Endothelial cell of umbilical vein (primary cell): ENCODE results near the gene SRP68. TPM values are rescaled to one million over a fixed set of nuclear protein-coding genes. Genes with fewer than 3 reads are reported as not detected.

Experiments used
- BruUV-seq: library from RNA; stranded (reverse); fragments of 400-500 nt; replicated peaks from 2 replicates; lab custom pipeline; 2021; lab: Mats Ljungman, UMichigan
- CTCF ChIA-PET: fragments of 300-600, 350-600 bp; sonication (Branson Sonifier 250); formaldehyde crosslinking; loops from one replicate; lab custom pipeline; 2021; ENCODE audit warnings: antibody characterized with exemption, inconsistent platforms; lab: Charles Lee
- POLR2A ChIA-PET: fragments of 300-600, 350-600 bp; sonication (Branson Sonifier 250); formaldehyde crosslinking; loops from one replicate; lab custom pipeline; 2021; ENCODE audit warnings: antibody characterized with exemption, inconsistent platforms; lab: Charles Lee
- DNase-seq: peaks from one replicate; pipeline ENCODE4 v3.0.0-alpha.2; 2011; ENCODE audit warnings: low read depth, low spot score
- FAIRE-seq: peaks from 2 replicates; lab custom pipeline; 2011; peaks lifted over from hg19 to GRCh38; lab: Jason Lieb, UNC
- H2AFZ ChIP-seq: 2 replicates; pipeline ENCODE4 v1.6.0; 2012; ENCODE audit warnings: low read depth, low read length, control low read depth, inconsistent platforms
- H3K27ac ChIP-seq: 2 replicates; pipeline ENCODE4 v1.5.1; 2011; ENCODE audit warnings: low read depth, mild to moderate bottlenecking, control low read depth, low read length, moderate library complexity; ENCODE audit not compliant: insufficient read depth
- H3K27me3 ChIP-seq, 2 experiments: 2 replicates each; pipeline versions ENCODE4 v1.6.0 to v1.6.1; 2011; ENCODE audit warnings: low read length in 2 of 2, mixed read lengths in 1 of 2; ENCODE audit not compliant: control insufficient read depth in 2 of 2, insufficient read depth in 2 of 2
- H3K36me3 ChIP-seq, 2 experiments: 2 replicates in 1 of 2; 3 replicates in 1 of 2; pipeline ENCODE4 v1.5.1; 2011; ENCODE audit warnings: low read length in 2 of 2, mild to moderate bottlenecking in 1 of 2, moderate library complexity in 1 of 2; ENCODE audit not compliant: control insufficient read depth in 2 of 2, insufficient read depth in 2 of 2; ENCODE audit errors: extremely low read depth in 1 of 2
- H3K4me1 ChIP-seq: 3 replicates; pipeline ENCODE4 v1.5.1; 2011; ENCODE audit warnings: mild to moderate bottlenecking, low read length; ENCODE audit not compliant: control insufficient read depth, insufficient read depth; ENCODE audit errors: extremely low read depth
- H3K4me2 ChIP-seq: 2 replicates; pipeline ENCODE4 v1.6.1; 2011; ENCODE audit warnings: low read length, control low read depth, mixed read lengths; ENCODE audit not compliant: insufficient read depth
- H3K4me3 ChIP-seq, 3 experiments: fragments of 200-600 bp in 1 of 3; sonication (generic), shearing (Covaris generic) in 1 of 3; replicated peaks in 1 of 3; 2 replicates each; pipeline ENCODE4 v1.5.1; 2011 to 2016; ENCODE audit warnings: control low read depth in 3 of 3, low read length in 3 of 3, mild to moderate bottlenecking in 2 of 3, inconsistent platforms in 1 of 3, low read depth in 1 of 3, moderate library complexity in 1 of 3; ENCODE audit not compliant: insufficient read depth in 1 of 3
- H3K79me2 ChIP-seq: 2 replicates; pipeline ENCODE4 v1.6.0; 2012; ENCODE audit warnings: low read length, inconsistent platforms; ENCODE audit not compliant: control insufficient read depth, insufficient read depth
- H3K9ac ChIP-seq: replicated peaks from 2 replicates; pipeline ENCODE3; 2011; ENCODE audit warnings: low read length, control low read depth; ENCODE audit not compliant: insufficient read depth; ENCODE audit errors: extremely low read depth
- H3K9me1 ChIP-seq: replicated peaks from 3 replicates; pipeline ENCODE4 v1.6.0; 2011; ENCODE audit warnings: mild to moderate bottlenecking, low read length; ENCODE audit not compliant: control insufficient read depth, insufficient read depth; ENCODE audit errors: extremely low read depth
- H3K9me3 ChIP-seq: replicated peaks from 2 replicates; pipeline ENCODE4 v1.5.1; 2012; ENCODE audit warnings: low read length, inconsistent platforms; ENCODE audit not compliant: control insufficient read depth, insufficient read depth
- H4K20me1 ChIP-seq: replicated peaks from 2 replicates; pipeline ENCODE3; 2011; ENCODE audit warnings: mild to moderate bottlenecking, low read length; ENCODE audit not compliant: control insufficient read depth, insufficient read depth; ENCODE audit errors: extremely low read depth
- CTCF ChIP-seq, 2 donors: IDR thresholded peaks; 1 replicate in 1 of 2; 2 replicates in 1 of 2; pipeline ENCODE4 v1.5.1; 2011; ENCODE audit warnings: low read length in 2 of 2, mild to moderate bottlenecking in 2 of 2, moderate library complexity in 2 of 2, control low read depth in 1 of 2, inconsistent platforms in 1 of 2, low read depth in 1 of 2; ENCODE audit not compliant: insufficient read depth in 1 of 2; ENCODE audit errors: extremely low read depth in 1 of 2
- JUN ChIP-seq: IDR thresholded peaks from 2 replicates; pipeline ENCODE4 v1.6.1; 2011; ENCODE audit warnings: borderline replicate concordance, low read depth; ENCODE audit not compliant: insufficient read length, insufficient read depth
- MAX ChIP-seq: IDR thresholded peaks from 2 replicates; pipeline ENCODE4 v1.6.1; 2011; ENCODE audit not compliant: insufficient read depth, insufficient read length
- POLR2AphosphoS5 ChIP-seq: IDR thresholded peaks from 2 replicates; pipeline ENCODE4 v1.6.1; 2012; ENCODE audit warnings: low read depth, mild to moderate bottlenecking, control low read depth, low read length, moderate library complexity; ENCODE audit not compliant: insufficient read depth
- dilution Hi-C: fragments of 300-500 bp; cut with MboI; formaldehyde crosslinking; loops from one replicate; pipeline ENCODE4 v1.15.0; 2019; ENCODE audit warnings: low sequenced_read_pairs; ENCODE audit not compliant: extremely low pct_ligation_motif_present
- intact Hi-C: fragments of 100-400 bp; cut with micrococcal nuclease; formaldehyde crosslinking; loops from one replicate; pipeline ENCODE4 v1.10.0; 2022
- polyA plus RNA-seq, 4 experiments: library from polyadenylated mRNA; depleted of rRNA in 3 of 4; stranded (reverse) in 3 of 4; unstranded in 1 of 4; fragments of >200 nt; gene quantifications; 2 replicates each; pipeline versions ENCODE4 v1.2.1 to v1.2.3, GENCODE V29; 2011 to 2012; ENCODE audit warnings: missing spikeins in 1 of 4
- total RNA-seq: library from RNA; stranded (reverse); gene quantifications from 2 replicates; pipeline ENCODE4 v1.2.3, GENCODE V29; 2021

The SRP68 gene
- total and polyA plus RNA-seq, 2 donors (not counting 3 experiments of a cell fraction or from before 2014, with no cell fraction given), result 64.6 to 81.7 TPM

GRCh38 chr17:76007850-76008165 lies 64.5 kb downstream of the SRP68 start:
- no peak for DNase-seq
- no peaks in the 10 kb centered on the region for H3K79me2 ChIP-seq
- ChIA-PET POLR2A (no interaction called here), CTCF (interaction anchor here (1.1 to 4.6 kb wide), 4 partner anchors 9 to 109 kb away, joined by 3 to 35 read pairs (median 10); partner anchors contain the start of genes CDK3, FBF1 and MRPL38)
- intact Hi-C loops, result loop anchor here (10.0 kb wide), 1 partner anchor 233 kb away; a partner anchor contains a TSS
- dilution Hi-C loops, result no loop called here
- H3K36me3 ChIP-seq, result no peaks in the 10 kb centered on the region
- H3K9me3 ChIP-seq, result no peaks in the 10 kb centered on the region
- no peak overlapping the region for H3K9ac ChIP-seq
- no peak overlapping the region for H3K27ac ChIP-seq
- H2AFZ ChIP-seq, result no peak overlapping the region
- H3K27me3 ChIP-seq, result no peaks in the 10 kb centered on the region
- no peak for FAIRE-seq
- no peak overlapping the region for H3K4me3 ChIP-seq
- H3K9me1 ChIP-seq, result no peaks in the 10 kb centered on the region
- H4K20me1 ChIP-seq, result no peaks in the 10 kb centered on the region
- no peaks in the 10 kb centered on the region for H3K4me1 ChIP-seq
- no TSS peak for BruUV-seq
- no peak overlapping the region for H3K4me2 ChIP-seq
- no peak for TF ChIP-seq JUN
- no peak for TF ChIP-seq CTCF (IDR thresholded peaks at IDR 0.05; ENCODE audit: extremely low read depth in 1 of 2, insufficient read depth in 1 of 2, low read depth in 1 of 2, low read length in 2 of 2)
- TF ChIP-seq POLR2AphosphoS5, result no peak
- no peak for TF ChIP-seq MAX
